A549 (cell line): ENCODE data around the gene KIRREL1. TPM values are rescaled to one million over a fixed set of nuclear protein-coding genes. Genes with fewer than 3 reads are reported as not detected.

Experiments
- ATAC-seq, 2 experiments: fragments of 200-7000 bp in 1 of 2; fragments of >200 bp in 1 of 2; cut with Nextera tagmentation in 1 of 2; cut with Tn5 transposase in 1 of 2; 3 replicates each; pipeline versions ENCODE4 v1.8.0 to v1.9.1; 2018 to 2020; ENCODE audit warnings: mild to moderate bottlenecking in 1 of 2, moderate library complexity in 1 of 2
- CTCF ChIA-PET: fragments of 300-600 bp; sonication (Branson Sonifier 250); formaldehyde crosslinking; extraction: SDS; loops from one replicate; lab custom pipeline; 2021; ENCODE audit warnings: antibody characterized with exemption, inconsistent platforms; lab: Yijun Ruan, JAX
- POLR2A ChIA-PET: fragments of 350-600 bp; formaldehyde crosslinking; extraction: SDS; loops from one replicate; lab custom pipeline; 2021; ENCODE audit warnings: antibody characterized with exemption, inconsistent platforms; lab: Yijun Ruan, JAX
- DNase-seq, 2 experiments: peaks; one replicate each; pipeline versions ENCODE4 v3.0.0 to v3.0.0-alpha.2; 2011 to 2016; ENCODE audit warnings: low read depth in 1 of 2, low spot score in 1 of 2
- FAIRE-seq: peaks from 2 replicates; lab custom pipeline; 2011; peaks lifted over from hg19 to GRCh38; lab: Jason Lieb, UNC
- H3K27ac ChIP-seq, 2 experiments: fragments of >200 bp; sonication (Bioruptor Twin); formaldehyde crosslinking; 3 replicates each; pipeline ENCODE4 v1.5.1; 2016 to 2017
- H3K4me1 ChIP-seq: fragments of >200 bp; sonication (Bioruptor Twin); formaldehyde crosslinking; 3 replicates; pipeline ENCODE4 v1.6.1; 2016
- H3K4me2 ChIP-seq: fragments of >200 bp; sonication (Bioruptor Twin); formaldehyde crosslinking; 3 replicates; pipeline ENCODE4 v1.6.1; 2016
- H3K4me3 ChIP-seq: fragments of >200 bp; sonication (Bioruptor Twin); formaldehyde crosslinking; 3 replicates; pipeline ENCODE4 v1.5.1; 2016
- H3K9me3 ChIP-seq: fragments of >200 bp; sonication (Bioruptor Twin); formaldehyde crosslinking; 3 replicates; pipeline ENCODE4 v1.6.1; 2016
- CTCF ChIP-seq: fragments of >200 bp; sonication (Bioruptor Twin); formaldehyde crosslinking; IDR thresholded peaks from 3 replicates; pipeline ENCODE4 v1.5.1; 2016
- E2F6 ChIP-seq: IDR thresholded peaks from 2 replicates; pipeline ENCODE4 v1.6.1; 2012; ENCODE audit warnings: low read depth, borderline replicate concordance
- EHMT2 ChIP-seq: fragments of 200-600 bp; sonication (generic); IDR thresholded peaks from 2 replicates; pipeline ENCODE4 v1.6.1; 2016; ENCODE audit warnings: antibody characterized with exemption, low read depth, mild to moderate bottlenecking, moderate library complexity
- FOSB ChIP-seq: fragments of 250-450 bp; sonication (Bioruptor Pico); IDR thresholded peaks from 2 replicates; pipeline ENCODE4 v1.5.0; 2020; ENCODE audit warnings: mild to moderate bottlenecking, moderate library complexity
- FOSL2 ChIP-seq, 2 experiments: fragments of 450-650 bp in 1 of 2; fragments of >200 bp in 1 of 2; sonication (Bioruptor Twin) in 1 of 2; formaldehyde crosslinking; IDR thresholded peaks; 2 replicates each; pipeline versions ENCODE4 v1.5.0 to v1.6.1; 2016 to 2020; ENCODE audit warnings: mild to moderate bottlenecking in 1 of 2, moderate library complexity in 1 of 2
- FOXS1 ChIP-seq: fragments of 250-450 bp; sonication (Bioruptor Pico); IDR thresholded peaks from 2 replicates; pipeline ENCODE4 v1.5.0; 2020; ENCODE audit warnings: mild to moderate bottlenecking, moderate library complexity
- HES2 ChIP-seq: fragments of >200 bp; sonication (Bioruptor Twin); formaldehyde crosslinking; IDR thresholded peaks from 2 replicates; pipeline ENCODE4 v1.6.1; 2016
- HOXB5 ChIP-seq: fragments of 250-450 bp; sonication (Bioruptor Pico); IDR thresholded peaks from 2 replicates; pipeline ENCODE4 v1.5.0; 2020; ENCODE audit warnings: mild to moderate bottlenecking, moderate library complexity
- MAFK ChIP-seq: fragments of 450-650 bp; IDR thresholded peaks from 2 replicates; pipeline ENCODE4 v1.6.1; 2014; ENCODE audit not compliant: partially characterized antibody
- MAZ ChIP-seq: fragments of 150-350 bp; IDR thresholded peaks from 2 replicates; pipeline ENCODE4 v1.6.1; 2014; ENCODE audit warnings: antibody characterized with exemption, low read depth, low read length, borderline replicate concordance
- POLR2A ChIP-seq: IDR thresholded peaks from 2 replicates; pipeline ENCODE4 v1.6.1; 2012; ENCODE audit warnings: mild to moderate bottlenecking, low read length
- POLR2AphosphoS2 ChIP-seq: conservative IDR thresholded peaks from 2 replicates; pipeline ENCODE4 v1.6.1; 2012; ENCODE audit warnings: low read length, improper control_type of control experiment, inconsistent platforms
- RAD21 ChIP-seq, 2 experiments: fragments of >200 bp in 1 of 2; sonication (Bioruptor Twin) in 1 of 2; formaldehyde crosslinking in 1 of 2; IDR thresholded peaks in 1 of 2; conservative IDR thresholded peaks in 1 of 2; 2 replicates in 1 of 2; 3 replicates in 1 of 2; pipeline ENCODE4 v1.6.1; 2012 to 2018; ENCODE audit warnings: inconsistent platforms in 1 of 2
- RFX5 ChIP-seq: fragments of 450-650 bp; IDR thresholded peaks from 2 replicates; pipeline ENCODE4 v1.7.1; 2014; ENCODE audit warnings: antibody characterized with exemption, mild to moderate bottlenecking, moderate library complexity
- SMC3 ChIP-seq: fragments of >200 bp; sonication (Bioruptor Twin); formaldehyde crosslinking; IDR thresholded peaks from 3 replicates; pipeline ENCODE4 v1.6.1; 2018; ENCODE audit warnings: inconsistent platforms
- USF2 ChIP-seq: fragments of 450-650 bp; IDR thresholded peaks from 2 replicates; pipeline ENCODE4 v1.6.1; 2014; ENCODE audit warnings: antibody characterized with exemption
- ZFP36 ChIP-seq: fragments of 450-650 bp; IDR thresholded peaks from 2 replicates; pipeline ENCODE4 v1.6.1; 2014; ENCODE audit warnings: borderline replicate concordance; ENCODE audit not compliant: partially characterized antibody
- ZNF302 ChIP-seq: fragments of 250-450 bp; sonication (Bioruptor Pico); IDR thresholded peaks from 2 replicates; pipeline ENCODE4 v1.9.0; 2021; ENCODE audit warnings: inconsistent platforms, mild to moderate bottlenecking, moderate library complexity
- WGBS: methylation state at CpG from one replicate; pipeline ENCODE4 v1.1.6; 2017; ENCODE audit errors: missing lambda C conversion rate; 5-methylcytosine and 5-hydroxymethylcytosine counted together
- polyA plus RNA-seq, 4 experiments: library from polyadenylated mRNA; depleted of rRNA in 3 of 4; stranded (reverse); fragments of >200 nt; fragmentation: RNase III in 1 of 4; extraction: RNeasy Plus Mini Kit Qiagen cat#74134 plus additional on column Dnase treatment in 1 of 4; gene quantifications; 2 replicates in 3 of 4; 3 replicates in 1 of 4; pipeline ENCODE4 v1.2.3, GENCODE V29; 2011 to 2017

Gene KIRREL1
- polyA plus RNA-seq, 2 of the 4 experiments (the other 2 are of a cell fraction) = 18.7 to 41.3 TPM

- Histone ChIP-seq H3K4me2 (no peak overlapping the region), H3K9me3 (no peaks in the 10 kb centered on the region), H3K27ac (no peak overlapping the region), H3K4me1 (no peaks in the 10 kb centered on the region), H3K4me3 (no peak overlapping the region)
- TF ChIP-seq RFX5 (no peak), USF2 (no peak), EHMT2 (no peak), FOSL2 (IDR thresholded peaks at IDR 0.05) (no peak), FOSL2 (CRISPR knock-in tag; IDR thresholded peaks at IDR 0.05) (no peak), MAZ (no peak), ZNF302 (CRISPR knock-in tag) (no peak), FOXS1 (CRISPR knock-in tag) (no peak), CTCF (no peak), POLR2AphosphoS2 (no peak)
- POLR2A ChIA-PET = no interaction called here
- ATAC-seq (no peak), FAIRE-seq (no peak), DNase-seq (no peak)
- CTCF ChIA-PET = interaction anchor here (0.7 to 45.7 kb wide), 31 partner anchors 10 to 953 kb away, joined by 3 to 2212 read pairs (median 3); partner anchors contain the start of gene KIRREL1
- 24% methylated on average over 2 of the region's 2 CpGs for WGBS
Observed at GRCh38 chr1:158124034-158124433, 130.6 kb downstream of the KIRREL1 start.

- ChIA-PET POLR2A (no interaction called here), CTCF (interaction anchor here (0.7 to 45.7 kb wide), 41 partner anchors 9 to 954 kb away, joined by 3 to 2212 read pairs (median 4); partner anchors contain the start of gene KIRREL1)
- TF ChIP-seq POLR2A (no peak), RFX5 (no peak), FOSB (CRISPR knock-in tag) (no peak), POLR2AphosphoS2 (no peak), E2F6 (no peak), HOXB5 (CRISPR knock-in tag) (no peak), HES2 (no peak), ZFP36 (no peak), RAD21 (conservative IDR thresholded peaks at IDR 0.05 in 1 of 2, IDR thresholded peaks at IDR 0.05 in 1 of 2) (peak; percentile 95 to 99), ZNF302 (CRISPR knock-in tag) (no peak), SMC3 (peak; percentile 90), CTCF (peak; percentile 92), MAFK (no peak)
- Histone ChIP-seq H3K4me1 (no peaks in the 10 kb centered on the region), H3K4me2 (no peak overlapping the region), H3K4me3 (no peak overlapping the region), H3K27ac (no peak overlapping the region), H3K9me3 (no peaks in the 10 kb centered on the region)
- 8% methylated on average over 4 of the region's 4 CpGs for WGBS
- peak; percentile 81 to 91 for DNase-seq
- ATAC-seq = peak; percentile 93 to 95
- peak; percentile 90 for FAIRE-seq
Observed at GRCh38 chr1:158124999-158125398, 131.6 kb downstream of the KIRREL1 start.
